ENCODE results near the gene ARRB1. TPM values are rescaled to one million over a fixed set of nuclear protein-coding genes. Genes with fewer than 3 reads are reported as not detected.

The ARRB1 gene
- total RNA-seq, 1 donor = 33.2 TPM

- DNase-seq (ENCODE audit: low read depth) = no peak
- H3K4me3 ChIP-seq (ENCODE audit: low read depth, low read length) = no peak overlapping the region
- TF ChIP-seq CTCF (IDR thresholded peaks at IDR 0.05; ENCODE audit: insufficient read depth, low read depth, low read length) = no peak
Measured at GRCh38 chr11:75264356-75264755, 87.1 kb downstream of the ARRB1 start.

- peak; percentile 37 for DNase-seq (ENCODE audit: low read depth)
- no peak for TF ChIP-seq CTCF (IDR thresholded peaks at IDR 0.05; ENCODE audit: insufficient read depth, low read depth, low read length)
Measured at GRCh38 chr11:75263944-75264349, 87.5 kb downstream of the ARRB1 start.

GRCh38 chr11:75262961-75263852, 88.3 kb downstream of the ARRB1 start:
- no peak for DNase-seq (ENCODE audit: low read depth)
- no peak for TF ChIP-seq CTCF (IDR thresholded peaks at IDR 0.05; ENCODE audit: insufficient read depth, low read depth, low read length)
- H3K4me3 ChIP-seq (ENCODE audit: low read depth, low read length) = no peak overlapping the region

More at GRCh38 chr11:75263944-75264349, 87.5 kb downstream of the ARRB1 start:
- no peak overlapping the region for H3K4me3 ChIP-seq (ENCODE audit: low read depth, low read length)

- no peak overlapping the region for H3K4me3 ChIP-seq (ENCODE audit: low read depth, low read length)
- no peak for DNase-seq (ENCODE audit: low read depth)
- no peak for TF ChIP-seq CTCF (IDR thresholded peaks at IDR 0.05; ENCODE audit: insufficient read depth, low read depth, low read length)
Measured at GRCh38 chr11:75262436-75262835, 89.0 kb downstream of the ARRB1 start.

GRCh38 chr11:75261902-75262361, 89.5 kb downstream of the ARRB1 start:
- TF ChIP-seq CTCF (IDR thresholded peaks at IDR 0.05; ENCODE audit: insufficient read depth, low read depth, low read length) = no peak
- DNase-seq (ENCODE audit: low read depth) = no peak
- H3K4me3 ChIP-seq (ENCODE audit: low read depth, low read length) = no peak overlapping the region

- no peak for TF ChIP-seq CTCF (IDR thresholded peaks at IDR 0.05; ENCODE audit: insufficient read depth, low read depth, low read length)
- no peak for DNase-seq (ENCODE audit: low read depth)
- H3K4me3 ChIP-seq (ENCODE audit: low read depth, low read length) = no peak overlapping the region
Measured at GRCh38 chr11:75260396-75261170, 90.9 kb downstream of the ARRB1 start.

Data from fibroblast of villous mesenchyme (primary cell).